Chondrocyte (in vitro differentiated cells): ENCODE results near the gene MRPL9. TPM values are rescaled to one million over a fixed set of nuclear protein-coding genes. Genes with fewer than 3 reads are reported as not detected.
"Not testable (repeated sequence)": the region's sequence is repeated elsewhere in the genome, so short reads cannot be mapped to it uniquely, and the experiment has no call there.

Experiments
- DNase-seq: peaks from one replicate; pipeline ENCODE4 v3.0.0; 2021; ENCODE audit warnings: mixed read lengths, low spot score
- H3K27ac Mint-ChIP-seq: one replicate; pipeline ENCODE4 v1.8.0; 2021; ENCODE audit warnings: mild to moderate bottlenecking, moderate library complexity, mixed read lengths; ENCODE audit not compliant: unreplicated experiment
- H3K27me3 Mint-ChIP-seq: 2 replicates; pipeline ENCODE4 v1.8.0; 2021; ENCODE audit warnings: low read depth, mixed read lengths
- H3K36me3 Mint-ChIP-seq: 2 replicates; pipeline ENCODE4 v1.8.0; 2021; ENCODE audit warnings: low read depth, mixed read lengths
- H3K4me1 Mint-ChIP-seq: 2 replicates; pipeline ENCODE4 v1.8.0; 2021; ENCODE audit warnings: low read depth, mild to moderate bottlenecking, mixed read lengths
- H3K4me3 Mint-ChIP-seq: one replicate; pipeline ENCODE4 v1.8.0; 2021; ENCODE audit warnings: mild to moderate bottlenecking, moderate library complexity, mixed read lengths; ENCODE audit not compliant: unreplicated experiment
- H3K9me3 Mint-ChIP-seq: 2 replicates; pipeline ENCODE4 v1.8.0; 2021; ENCODE audit warnings: low read depth, mixed read lengths
- total RNA-seq: library from RNA; stranded (reverse); gene quantifications from 3 replicates; pipeline ENCODE4 v1.2.1, GENCODE V29; 2021
- TF ChIP-seq, protein P1 (sequence below): fragments of 200-600 bp; sonication (generic); IDR thresholded peaks from 2 replicates; pipeline ENCODE4 v1.5.0; 2021; ENCODE audit warnings: antibody characterized with exemption, mild to moderate bottlenecking, moderate library complexity

MRPL9 gene
- total RNA-seq, 1 donor from 2014 or later = 58.2 TPM

GRCh38 chr1:151783796-151784195 is 20.5 kb upstream of the MRPL9 start:
- TF ChIP-seq, protein P1, sequence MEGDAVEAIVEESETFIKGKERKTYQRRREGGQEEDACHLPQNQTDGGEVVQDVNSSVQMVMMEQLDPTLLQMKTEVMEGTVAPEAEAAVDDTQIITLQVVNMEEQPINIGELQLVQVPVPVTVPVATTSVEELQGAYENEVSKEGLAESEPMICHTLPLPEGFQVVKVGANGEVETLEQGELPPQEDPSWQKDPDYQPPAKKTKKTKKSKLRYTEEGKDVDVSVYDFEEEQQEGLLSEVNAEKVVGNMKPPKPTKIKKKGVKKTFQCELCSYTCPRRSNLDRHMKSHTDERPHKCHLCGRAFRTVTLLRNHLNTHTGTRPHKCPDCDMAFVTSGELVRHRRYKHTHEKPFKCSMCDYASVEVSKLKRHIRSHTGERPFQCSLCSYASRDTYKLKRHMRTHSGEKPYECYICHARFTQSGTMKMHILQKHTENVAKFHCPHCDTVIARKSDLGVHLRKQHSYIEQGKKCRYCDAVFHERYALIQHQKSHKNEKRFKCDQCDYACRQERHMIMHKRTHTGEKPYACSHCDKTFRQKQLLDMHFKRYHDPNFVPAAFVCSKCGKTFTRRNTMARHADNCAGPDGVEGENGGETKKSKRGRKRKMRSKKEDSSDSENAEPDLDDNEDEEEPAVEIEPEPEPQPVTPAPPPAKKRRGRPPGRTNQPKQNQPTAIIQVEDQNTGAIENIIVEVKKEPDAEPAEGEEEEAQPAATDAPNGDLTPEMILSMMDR = no peak
- Mint-ChIP-seq H3K27ac (no peak overlapping the region), H3K36me3 (peaks cover 3% of the 10 kb centered on the region), H3K9me3 (no peaks in the 10 kb centered on the region), H3K4me1 (no peaks in the 10 kb centered on the region), H3K27me3 (no peaks in the 10 kb centered on the region), H3K4me3 (no peak overlapping the region)
- no peak for DNase-seq

DNA sequence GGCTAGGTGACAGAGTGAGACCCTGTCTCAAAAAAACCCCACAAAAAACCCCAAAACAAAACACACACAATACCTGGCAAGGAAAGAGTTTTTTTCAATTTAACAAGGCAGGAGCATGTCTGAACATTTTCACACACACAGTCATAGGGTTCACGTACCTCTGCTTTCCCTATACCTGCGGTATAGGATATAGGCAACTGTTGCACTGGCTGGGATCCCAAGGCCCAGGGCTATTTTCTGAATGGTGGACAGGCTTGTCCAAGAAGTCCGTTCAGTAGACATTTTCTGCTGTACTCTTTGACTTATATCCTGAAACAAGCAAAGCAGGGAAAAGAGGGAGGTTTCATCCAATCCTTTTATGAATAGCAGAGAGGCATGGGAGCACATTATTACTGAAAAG is 19.4 kb upstream of the MRPL9 start:
- no peak for DNase-seq
- H3K4me1 Mint-ChIP-seq = no peaks in the 10 kb centered on the region
- H3K27me3 Mint-ChIP-seq = no peaks in the 10 kb centered on the region
- no peaks in the 10 kb centered on the region for H3K9me3 Mint-ChIP-seq
- TF ChIP-seq, protein P1 = no peak
- no peak overlapping the region for H3K4me3 Mint-ChIP-seq
- peaks cover 9% of the 10 kb centered on the region for H3K36me3 Mint-ChIP-seq
- H3K27ac Mint-ChIP-seq = no peak overlapping the region

DNA sequence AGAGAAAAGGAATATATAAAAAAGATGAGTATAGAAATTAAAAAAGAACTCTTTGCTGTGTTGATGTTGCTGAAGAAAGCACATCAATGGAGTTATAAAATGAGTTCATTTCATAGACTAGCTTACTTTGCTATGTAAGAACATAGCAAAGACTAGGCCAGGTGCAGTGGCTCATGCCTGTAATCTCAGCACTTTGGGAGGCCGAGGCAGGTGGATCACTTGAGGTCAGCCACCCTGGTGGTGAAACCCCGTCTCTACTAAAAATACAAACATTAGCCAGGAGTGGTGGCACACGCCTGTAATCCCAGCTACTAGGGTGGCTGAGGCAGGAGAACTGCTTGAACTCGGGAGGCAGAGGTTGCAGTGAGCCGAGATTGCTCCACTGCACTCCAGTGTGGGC is 18.7 kb upstream of the MRPL9 start:
- not testable (repeated sequence) for H3K4me1 Mint-ChIP-seq

DNA sequence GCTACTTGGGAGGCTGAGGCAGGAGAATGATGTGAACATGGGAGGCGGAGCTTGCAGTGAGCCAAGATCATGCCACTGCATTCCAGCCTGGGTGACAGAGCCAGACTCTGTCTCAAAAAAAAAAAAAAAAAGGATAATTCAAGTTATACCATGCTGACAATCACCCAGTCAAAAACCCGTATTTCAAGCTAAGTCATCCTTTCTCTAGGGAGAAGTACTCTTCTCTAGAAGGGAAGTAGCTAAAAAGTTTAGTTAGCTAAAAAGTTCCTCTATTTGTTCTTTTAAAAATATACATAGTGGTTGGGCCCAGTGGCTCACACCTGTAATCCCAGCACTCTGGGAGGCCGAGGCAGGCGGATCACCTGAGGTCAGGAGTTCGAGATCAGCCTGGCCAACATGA is 17.4 kb upstream of the MRPL9 start:
- not testable (repeated sequence) for H3K9me3 Mint-ChIP-seq, H3K4me3 Mint-ChIP-seq, H3K4me1 Mint-ChIP-seq, DNase-seq, H3K27ac Mint-ChIP-seq, H3K27me3 Mint-ChIP-seq
- H3K36me3 Mint-ChIP-seq = peaks cover 11% of the 10 kb centered on the region

More for the DNA sequence above, 18.7 kb upstream of the MRPL9 start:
- H3K27ac Mint-ChIP-seq, H3K27me3 Mint-ChIP-seq, H3K9me3 Mint-ChIP-seq, DNase-seq, H3K4me3 Mint-ChIP-seq, H3K36me3 Mint-ChIP-seq: not testable (repeated sequence)

- Mint-ChIP-seq H3K9me3 (no peaks in the 10 kb centered on the region), H3K27me3 (no peaks in the 10 kb centered on the region), H3K36me3 (peaks cover 11% of the 10 kb centered on the region), H3K4me3 (no peak overlapping the region), H3K4me1 (no peaks in the 10 kb centered on the region), H3K27ac (no peak overlapping the region)
- DNase-seq = no peak
- TF ChIP-seq, protein P1 = no peak
These were observed 16.6 kb upstream of the MRPL9 start for GRCh38 chr1:151779852-151780251.

GRCh38 chr1:151777317-151777716 is 14.0 kb upstream of the MRPL9 start:
- TF ChIP-seq, protein P1 = no peak
- DNase-seq = no peak
- no peak overlapping the region for H3K4me3 Mint-ChIP-seq
- H3K36me3 Mint-ChIP-seq = peaks cover 13% of the 10 kb centered on the region
- no peaks in the 10 kb centered on the region for H3K4me1 Mint-ChIP-seq
- no peaks in the 10 kb centered on the region for H3K9me3 Mint-ChIP-seq
- H3K27ac Mint-ChIP-seq = no peak overlapping the region
- no peaks in the 10 kb centered on the region for H3K27me3 Mint-ChIP-seq
